Measurements from ENCODE around the gene UTS2B. TPM values are rescaled to one million over a fixed set of nuclear protein-coding genes. Genes with fewer than 3 reads are reported as not detected.

UTS2B gene
- total RNA-seq, 1 donor from 2014 or later, result 0.70 TPM

- DNase-seq (ENCODE audit: low spot score), result no peak
Observed at GRCh38 chr3:191238321-191238817, 92.0 kb downstream of the UTS2B start.

GRCh38 chr3:191237047-191237882 lies 93.1 kb downstream of the UTS2B start:
- no peak for DNase-seq (ENCODE audit: low spot score)

- DNase-seq (ENCODE audit: low spot score), result no peak
Observed at GRCh38 chr3:191236646-191237045, 93.7 kb downstream of the UTS2B start.

GRCh38 chr3:191235331-191236314 lies 94.7 kb downstream of the UTS2B start:
- no peak for DNase-seq (ENCODE audit: low spot score)

GRCh38 chr3:191234216-191234615 lies 96.1 kb downstream of the UTS2B start:
- no peak for DNase-seq (ENCODE audit: low spot score)

- DNase-seq (ENCODE audit: low spot score), result no peak
Observed at GRCh38 chr3:191227541-191227940, 102.8 kb downstream of the UTS2B start.

- DNase-seq (ENCODE audit: low spot score), result no peak
Observed at GRCh38 chr3:191221638-191222037, 108.7 kb downstream of the UTS2B start.

GRCh38 chr3:191220908-191221307 lies 109.4 kb downstream of the UTS2B start:
- no peak for DNase-seq (ENCODE audit: low spot score)

GRCh38 chr3:191217301-191217700 lies 113.0 kb downstream of the UTS2B start:
- DNase-seq (ENCODE audit: low spot score), result no peak

Other genes starting within 250 kb of the UTS2B start
- not detected for gene OSTN, start 131.3 kb downstream of the UTS2B start, total RNA-seq
- 65.3 TPM for gene CCDC50, start 1.1 kb downstream of the UTS2B start, total RNA-seq
- not detected for gene PYDC2, start 130.6 kb upstream of the UTS2B start, total RNA-seq